Measurements from ENCODE around the gene RAP1GAP2. TPM values are rescaled to one million over a fixed set of nuclear protein-coding genes. Genes with fewer than 3 reads are reported as not detected.
A peak's percentile ranks its signal among the peaks of the same experiment; 100 is the strongest.
"Not testable (repeated sequence)": the region's sequence is repeated elsewhere in the genome, so short reads cannot be mapped to it uniquely, and the experiment has no call there.

Gene RAP1GAP2
- total RNA-seq, 1 donor from 2014 or later: 30.4 TPM

DNA sequence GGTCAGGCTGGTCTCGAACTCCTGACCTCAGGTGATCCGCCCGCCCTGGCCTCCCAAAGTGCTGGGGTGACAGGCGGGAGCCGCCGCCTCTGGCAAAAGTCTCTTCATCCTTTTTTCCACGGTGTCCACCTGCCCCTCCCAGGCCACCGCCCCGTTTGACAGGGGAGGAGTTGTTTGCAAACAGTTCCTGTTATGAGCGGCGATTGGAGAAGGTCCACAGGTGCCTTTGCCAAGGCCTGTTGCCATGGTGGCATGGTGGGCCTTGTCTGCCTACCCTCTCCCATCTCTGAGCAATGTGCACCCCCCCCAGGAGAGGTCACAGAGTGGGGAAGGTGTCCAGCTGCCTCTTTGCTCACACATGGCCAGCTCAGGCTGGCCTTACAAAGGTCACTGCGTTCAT lies 16.0 kb upstream of the RAP1GAP2 start:
- TF ChIP-seq CTCF (conservative IDR thresholded peaks at IDR 0.05; ENCODE audit: low read depth, low read length): no peak
- DNase-seq (ENCODE audit: low read depth): no peak
- no peak overlapping the region for H3K4me3 ChIP-seq (ENCODE audit: low read depth, low read length)

GRCh38 chr17:2780931-2781454 lies 15.2 kb upstream of the RAP1GAP2 start:
- no peak for DNase-seq (ENCODE audit: low read depth)
- no peak for TF ChIP-seq CTCF (conservative IDR thresholded peaks at IDR 0.05; ENCODE audit: low read depth, low read length)
- H3K4me3 ChIP-seq (ENCODE audit: low read depth, low read length): no peak overlapping the region

DNA sequence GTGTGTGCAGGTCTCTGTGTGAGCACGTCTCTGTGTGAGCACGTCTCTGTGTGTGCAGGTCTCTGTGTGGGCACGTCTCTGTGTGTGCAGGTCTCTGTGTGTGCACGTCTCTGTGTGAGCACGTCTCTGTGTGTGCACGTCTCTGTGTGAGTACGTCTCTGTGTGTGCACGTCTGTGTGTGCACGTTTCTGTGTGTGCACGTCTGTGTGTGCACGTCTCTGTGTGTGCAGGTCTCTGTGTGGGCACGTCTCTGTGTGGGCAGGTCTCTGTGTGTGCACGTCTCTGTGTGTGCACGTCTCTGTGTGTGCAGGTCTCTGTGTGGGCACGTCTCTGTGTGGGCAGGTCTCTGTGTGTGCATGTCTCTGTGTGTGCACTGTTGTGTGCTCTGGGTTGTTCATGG lies 14.6 kb upstream of the RAP1GAP2 start:
- DNase-seq (ENCODE audit: low read depth); H3K4me3 ChIP-seq (ENCODE audit: low read depth, low read length): not testable (repeated sequence)

DNA sequence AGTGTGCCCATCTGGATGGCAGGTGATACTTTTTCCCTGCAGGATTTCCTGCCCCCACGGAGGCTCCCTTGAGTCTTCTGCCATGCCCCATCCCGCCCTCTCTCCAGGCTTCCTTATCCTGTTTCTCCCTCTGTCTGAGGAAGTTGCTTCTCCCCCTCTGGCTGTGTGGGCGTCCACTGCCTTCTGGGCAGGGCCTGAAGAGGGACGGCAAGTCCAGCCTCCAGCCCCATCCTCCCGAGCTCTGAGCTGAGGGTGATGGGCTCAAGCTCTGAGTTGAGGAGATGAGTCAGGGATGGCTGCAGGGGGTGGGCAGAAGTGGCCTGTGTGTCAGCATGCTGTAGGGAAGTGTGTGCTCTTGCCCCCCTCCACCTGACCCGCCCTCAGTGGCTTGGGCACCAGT lies 14.2 kb upstream of the RAP1GAP2 start:
- H3K4me3 ChIP-seq (ENCODE audit: low read depth, low read length): no peak overlapping the region
- no peak for DNase-seq (ENCODE audit: low read depth)
- no peak for TF ChIP-seq CTCF (conservative IDR thresholded peaks at IDR 0.05; ENCODE audit: low read depth, low read length)

- DNase-seq (ENCODE audit: low read depth): no peak
- TF ChIP-seq CTCF (conservative IDR thresholded peaks at IDR 0.05; ENCODE audit: low read depth, low read length): no peak
- H3K4me3 ChIP-seq (ENCODE audit: low read depth, low read length): no peak overlapping the region
Measured at GRCh38 chr17:2783310-2784030, 12.8 kb upstream of the RAP1GAP2 start.

- H3K4me3 ChIP-seq (ENCODE audit: low read depth, low read length): no peak overlapping the region
- DNase-seq (ENCODE audit: low read depth): no peak
- no peak for TF ChIP-seq CTCF (conservative IDR thresholded peaks at IDR 0.05; ENCODE audit: low read depth, low read length)
Measured at GRCh38 chr17:2784864-2785263, 11.4 kb upstream of the RAP1GAP2 start.

DNA sequence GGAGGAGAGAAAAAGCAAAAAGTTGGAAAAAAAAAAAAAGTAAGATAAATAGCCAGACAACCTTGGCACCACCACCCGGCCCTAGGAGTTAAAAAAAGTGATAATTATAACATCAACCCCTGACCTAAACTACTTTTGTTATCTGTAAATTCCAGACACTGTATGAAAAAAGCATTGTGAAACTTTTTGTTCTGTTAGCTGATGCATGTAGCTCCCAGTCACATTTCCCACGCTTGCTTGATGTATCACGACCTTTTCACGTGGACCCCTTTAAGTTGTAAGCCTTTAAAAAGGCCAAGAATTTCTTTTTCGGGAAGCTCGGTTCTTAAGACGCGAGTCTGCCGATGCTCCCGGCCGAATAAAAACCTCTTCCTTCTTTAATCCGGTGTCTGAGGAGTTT lies 10.9 kb upstream of the RAP1GAP2 start:
- DNase-seq (ENCODE audit: low read depth); H3K4me3 ChIP-seq (ENCODE audit: low read depth, low read length): not testable (repeated sequence)

DNA sequence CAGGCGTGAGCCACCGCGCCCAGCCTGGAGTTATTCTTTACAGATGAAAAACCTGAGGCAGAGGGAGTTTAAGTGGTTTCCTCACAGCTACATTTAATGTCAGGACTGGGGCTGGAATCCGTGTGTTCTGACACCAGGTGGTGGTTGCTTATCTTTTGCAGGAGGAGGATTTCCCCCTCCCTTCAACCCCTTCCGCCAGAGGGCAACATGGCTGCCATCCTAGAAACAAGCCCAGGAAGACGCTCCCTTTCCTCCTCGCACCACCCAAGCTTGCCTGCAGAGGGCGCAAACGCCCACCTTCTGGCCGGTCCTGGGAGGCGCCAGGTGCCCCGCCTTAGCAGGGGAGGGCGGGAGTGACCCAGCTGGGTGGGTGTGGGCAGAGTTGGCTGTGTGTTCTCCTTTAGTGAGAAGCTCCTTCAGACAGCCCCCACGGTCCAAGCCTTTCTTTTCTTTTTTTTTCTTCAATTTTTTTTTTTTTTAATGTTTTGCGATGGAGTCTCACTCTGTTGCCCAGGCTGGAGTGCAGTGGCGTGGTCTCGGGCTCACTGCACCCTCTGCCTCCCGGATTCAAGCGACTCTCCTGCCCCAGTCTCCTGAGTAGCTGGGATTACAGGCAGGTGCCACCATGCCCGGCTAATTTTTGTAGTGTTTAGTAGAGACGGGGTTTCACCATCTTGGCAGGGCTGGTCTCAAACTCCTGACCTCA lies 9.9 kb upstream of the RAP1GAP2 start:
- peak; percentile 15 for DNase-seq (ENCODE audit: low read depth)
- TF ChIP-seq CTCF (conservative IDR thresholded peaks at IDR 0.05; ENCODE audit: low read depth, low read length): peak; percentile 86
- no peak overlapping the region for H3K4me3 ChIP-seq (ENCODE audit: low read depth, low read length)
